HEK293 (cell line): ENCODE measurements around the gene HADHB.

Experiments used
- CTCF ChIA-PET: fragments of 350-600 bp; formaldehyde crosslinking; extraction: SDS; loops from one replicate; lab custom pipeline; 2021; ENCODE audit warnings: antibody characterized with exemption; lab: Yijun Ruan, JAX
- POLR2A ChIA-PET: fragments of 300-600 bp; formaldehyde crosslinking; extraction: SDS; loops from one replicate; lab custom pipeline; 2020; ENCODE audit warnings: antibody characterized with exemption, inconsistent platforms; lab: Yijun Ruan, JAX
- H3K27ac ChIP-seq: fragments of 200-500 bp; sonication (Bioruptor generic); 2 replicates; pipeline ENCODE4 v1.5.1; 2014; ENCODE audit warnings: low read depth, low read length, control low read depth, inconsistent platforms; ENCODE audit errors: extremely low read depth
- H3K36me3 ChIP-seq, 2 experiments: fragments of 200-500 bp in 1 of 2; sonication (Bioruptor generic) in 1 of 2; 1 replicate in 1 of 2; 2 replicates in 1 of 2; pipeline ENCODE4 v1.5.1; 2014 to 2017; ENCODE audit warnings: inconsistent platforms in 2 of 2, low read length in 2 of 2; ENCODE audit not compliant: control insufficient read depth in 2 of 2, insufficient read depth in 1 of 2
- H3K4me1 ChIP-seq: fragments of 200-500 bp; sonication (Bioruptor generic); 2 replicates; pipeline ENCODE4 v1.5.1; 2014; ENCODE audit warnings: mild to moderate bottlenecking, low read length, inconsistent platforms; ENCODE audit not compliant: control insufficient read depth, insufficient read depth
- H3K4me3 ChIP-seq: 2 replicates; pipeline ENCODE4 v1.5.1; 2011; ENCODE audit warnings: low read depth, mild to moderate bottlenecking, control low read depth, low read length, moderate library complexity
- H3K9me3 ChIP-seq: fragments of 200-500 bp; sonication (Bioruptor generic); 2 replicates; pipeline ENCODE4 v1.5.1; 2014; ENCODE audit warnings: low read depth, low read length, inconsistent platforms; ENCODE audit not compliant: control insufficient read depth, insufficient read depth
- GLIS1 ChIP-seq: fragments of 450-650 bp; formaldehyde crosslinking; IDR thresholded peaks from 2 replicates; pipeline ENCODE4 v1.5.1; 2016; ENCODE audit warnings: missing biosample characterization, missing genetic modification characterization
- HOXC10 ChIP-seq: sonication (generic); formaldehyde crosslinking; IDR thresholded peaks from 2 replicates; pipeline ENCODE4 v1.8.1; 2023; ENCODE audit warnings: mild to moderate bottlenecking, missing genetic modification reagents
- REST ChIP-seq: fragments of 450-650 bp; formaldehyde crosslinking; IDR thresholded peaks from 2 replicates; pipeline ENCODE4 v1.5.1; 2016; ENCODE audit warnings: missing biosample characterization, missing genetic modification characterization
- ZNF132 ChIP-seq: fragments of 450-650 bp; formaldehyde crosslinking; IDR thresholded peaks from 2 replicates; pipeline ENCODE4 v1.5.1; 2017; ENCODE audit warnings: missing biosample characterization, missing genetic modification characterization, borderline replicate concordance
- ZNF2 ChIP-seq: fragments of 450-650 bp; formaldehyde crosslinking; IDR thresholded peaks from 2 replicates; pipeline ENCODE4 v1.5.1; 2016; ENCODE audit warnings: missing biosample characterization, missing genetic modification characterization
- ZNF26 ChIP-seq: fragments of 450-650 bp; formaldehyde crosslinking; IDR thresholded peaks from 2 replicates; pipeline ENCODE4 v1.5.1; 2016; ENCODE audit warnings: missing biosample characterization, missing genetic modification characterization
- ZNF292 ChIP-seq: fragments of 450-650 bp; formaldehyde crosslinking; IDR thresholded peaks from 2 replicates; pipeline ENCODE4 v1.5.1; 2016; ENCODE audit warnings: low read depth, missing biosample characterization, missing genetic modification characterization, borderline replicate concordance
- ZNF362 ChIP-seq: fragments of 450-650 bp; formaldehyde crosslinking; IDR thresholded peaks from 2 replicates; pipeline ENCODE4 v1.5.1; 2016; ENCODE audit warnings: missing biosample characterization, missing genetic modification characterization
- ZNF426 ChIP-seq: fragments of 450-650 bp; formaldehyde crosslinking; IDR thresholded peaks from 2 replicates; pipeline ENCODE4 v1.5.1; 2017; ENCODE audit warnings: missing biosample characterization, missing genetic modification characterization, mild to moderate bottlenecking, inconsistent platforms, moderate library complexity
- ZNF449 ChIP-seq: fragments of 450-650 bp; formaldehyde crosslinking; IDR thresholded peaks from 2 replicates; pipeline ENCODE4 v1.5.1; 2017; ENCODE audit warnings: missing biosample characterization, mild to moderate bottlenecking, missing genetic modification characterization, moderate library complexity
- ZNF530 ChIP-seq: fragments of 450-650 bp; formaldehyde crosslinking; IDR thresholded peaks from 2 replicates; pipeline ENCODE4 v1.5.1; 2016; ENCODE audit warnings: low read depth, missing biosample characterization, missing genetic modification characterization
- ZNF544 ChIP-seq: fragments of 450-650 bp; formaldehyde crosslinking; IDR thresholded peaks from 2 replicates; pipeline ENCODE4 v1.5.0; 2017; ENCODE audit warnings: missing biosample characterization, missing genetic modification characterization
- ZNF561 ChIP-seq: fragments of 450-650 bp; IDR thresholded peaks from 2 replicates; pipeline ENCODE4 v1.5.1; 2018; ENCODE audit warnings: missing biosample characterization, missing genetic modification characterization, borderline replicate concordance
- ZNF621 ChIP-seq: fragments of 450-650 bp; formaldehyde crosslinking; IDR thresholded peaks from 2 replicates; pipeline ENCODE4 v1.5.1; 2017; ENCODE audit warnings: missing biosample characterization, missing genetic modification characterization
- ZNF629 ChIP-seq: fragments of 450-650 bp; formaldehyde crosslinking; IDR thresholded peaks from 2 replicates; pipeline ENCODE4 v1.5.1; 2017; ENCODE audit warnings: missing biosample characterization, missing genetic modification characterization
- ZNF639 ChIP-seq: fragments of 450-650 bp; formaldehyde crosslinking; IDR thresholded peaks from 2 replicates; pipeline ENCODE4 v1.5.1; 2016; ENCODE audit warnings: missing biosample characterization, missing genetic modification characterization
- TF ChIP-seq, protein P1 (sequence below): sonication (generic); formaldehyde crosslinking; IDR thresholded peaks from 2 replicates; pipeline ENCODE4 v1.8.1; 2022; ENCODE audit warnings: mild to moderate bottlenecking, moderate library complexity, missing genetic modification reagents
- TF ChIP-seq, protein P2 (sequence below): fragments of 450-650 bp; formaldehyde crosslinking; IDR thresholded peaks from 2 replicates; pipeline ENCODE4 v1.5.1; 2016; ENCODE audit warnings: missing biosample characterization, missing genetic modification characterization
- TF ChIP-seq, protein P3 (sequence below): fragments of 450-650 bp; formaldehyde crosslinking; IDR thresholded peaks from 2 replicates; pipeline ENCODE4 v1.5.1; 2017; ENCODE audit warnings: missing biosample characterization, missing genetic modification characterization
- TF ChIP-seq, protein P4 (sequence below): fragments of 450-650 bp; formaldehyde crosslinking; IDR thresholded peaks from 2 replicates; pipeline ENCODE4 v1.5.1; 2016; ENCODE audit warnings: missing biosample characterization, missing genetic modification characterization

Gene HADHB

GRCh38 chr2:26284132-26284531, 39.4 kb downstream of the HADHB start (continued):
- TF ChIP-seq, protein P1, sequence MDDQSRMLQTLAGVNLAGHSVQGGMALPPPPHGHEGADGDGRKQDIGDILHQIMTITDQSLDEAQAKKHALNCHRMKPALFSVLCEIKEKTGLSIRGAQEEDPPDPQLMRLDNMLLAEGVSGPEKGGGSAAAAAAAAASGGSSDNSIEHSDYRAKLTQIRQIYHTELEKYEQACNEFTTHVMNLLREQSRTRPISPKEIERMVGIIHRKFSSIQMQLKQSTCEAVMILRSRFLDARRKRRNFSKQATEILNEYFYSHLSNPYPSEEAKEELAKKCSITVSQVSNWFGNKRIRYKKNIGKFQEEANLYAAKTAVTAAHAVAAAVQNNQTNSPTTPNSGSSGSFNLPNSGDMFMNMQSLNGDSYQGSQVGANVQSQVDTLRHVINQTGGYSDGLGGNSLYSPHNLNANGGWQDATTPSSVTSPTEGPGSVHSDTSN (CRISPR knock-in tag), result no peak
- TF ChIP-seq ZNF26, result no peak
- TF ChIP-seq, protein P2, sequence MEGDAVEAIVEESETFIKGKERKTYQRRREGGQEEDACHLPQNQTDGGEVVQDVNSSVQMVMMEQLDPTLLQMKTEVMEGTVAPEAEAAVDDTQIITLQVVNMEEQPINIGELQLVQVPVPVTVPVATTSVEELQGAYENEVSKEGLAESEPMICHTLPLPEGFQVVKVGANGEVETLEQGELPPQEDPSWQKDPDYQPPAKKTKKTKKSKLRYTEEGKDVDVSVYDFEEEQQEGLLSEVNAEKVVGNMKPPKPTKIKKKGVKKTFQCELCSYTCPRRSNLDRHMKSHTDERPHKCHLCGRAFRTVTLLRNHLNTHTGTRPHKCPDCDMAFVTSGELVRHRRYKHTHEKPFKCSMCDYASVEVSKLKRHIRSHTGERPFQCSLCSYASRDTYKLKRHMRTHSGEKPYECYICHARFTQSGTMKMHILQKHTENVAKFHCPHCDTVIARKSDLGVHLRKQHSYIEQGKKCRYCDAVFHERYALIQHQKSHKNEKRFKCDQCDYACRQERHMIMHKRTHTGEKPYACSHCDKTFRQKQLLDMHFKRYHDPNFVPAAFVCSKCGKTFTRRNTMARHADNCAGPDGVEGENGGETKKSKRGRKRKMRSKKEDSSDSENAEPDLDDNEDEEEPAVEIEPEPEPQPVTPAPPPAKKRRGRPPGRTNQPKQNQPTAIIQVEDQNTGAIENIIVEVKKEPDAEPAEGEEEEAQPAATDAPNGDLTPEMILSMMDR, result no peak
- TF ChIP-seq ZNF621, result no peak
- TF ChIP-seq ZNF544 (tag by site-specific recombination), result no peak
- TF ChIP-seq REST (tag by site-specific recombination), result no peak

DNA sequence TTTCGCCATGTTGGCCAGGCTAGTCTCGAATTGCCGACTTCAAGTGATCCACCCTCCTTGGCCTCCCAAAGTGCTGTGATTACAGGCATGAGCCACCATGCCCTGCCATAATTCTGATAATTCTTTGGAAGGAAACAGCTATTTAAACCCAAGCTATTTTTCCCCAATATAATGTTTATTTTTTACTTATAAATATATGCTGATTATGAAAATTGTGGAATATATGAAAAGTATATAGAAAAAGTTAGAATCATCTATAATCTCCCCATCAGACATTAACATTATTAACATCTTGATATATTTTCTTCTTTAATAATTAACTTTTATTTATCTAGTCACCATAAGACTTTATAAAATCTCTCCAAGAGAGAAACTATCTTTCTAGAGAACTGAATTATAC, 41.2 kb downstream of the HADHB start:
- H3K4me3 ChIP-seq, result no peak overlapping the region
- H3K36me3 ChIP-seq, result peaks cover 11 to 42% of the 10 kb centered on the region in 2 experiments
- H3K27ac ChIP-seq, result no peak overlapping the region
- H3K9me3 ChIP-seq, result no peaks in the 10 kb centered on the region
- CTCF ChIA-PET, result interaction anchor here (0.7 to 0.9 kb wide), 3 partner anchors 11 to 304 kb away, joined by 3 read pairs; no protein-coding TSS in a partner anchor
- POLR2A ChIA-PET, result no interaction called here
- no peaks in the 10 kb centered on the region for H3K4me1 ChIP-seq
- TF ChIP-seq ZNF629, result no peak
- no peak for TF ChIP-seq ZNF132
- TF ChIP-seq, protein P3, sequence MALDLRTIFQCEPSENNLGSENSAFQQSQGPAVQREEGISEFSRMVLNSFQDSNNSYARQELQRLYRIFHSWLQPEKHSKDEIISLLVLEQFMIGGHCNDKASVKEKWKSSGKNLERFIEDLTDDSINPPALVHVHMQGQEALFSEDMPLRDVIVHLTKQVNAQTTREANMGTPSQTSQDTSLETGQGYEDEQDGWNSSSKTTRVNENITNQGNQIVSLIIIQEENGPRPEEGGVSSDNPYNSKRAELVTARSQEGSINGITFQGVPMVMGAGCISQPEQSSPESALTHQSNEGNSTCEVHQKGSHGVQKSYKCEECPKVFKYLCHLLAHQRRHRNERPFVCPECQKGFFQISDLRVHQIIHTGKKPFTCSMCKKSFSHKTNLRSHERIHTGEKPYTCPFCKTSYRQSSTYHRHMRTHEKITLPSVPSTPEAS (tag by site-specific recombination), result no peak
- TF ChIP-seq ZNF561 (tag by site-specific recombination), result no peak
- TF ChIP-seq HOXC10 (CRISPR knock-in tag), result no peak
- TF ChIP-seq, protein P4, sequence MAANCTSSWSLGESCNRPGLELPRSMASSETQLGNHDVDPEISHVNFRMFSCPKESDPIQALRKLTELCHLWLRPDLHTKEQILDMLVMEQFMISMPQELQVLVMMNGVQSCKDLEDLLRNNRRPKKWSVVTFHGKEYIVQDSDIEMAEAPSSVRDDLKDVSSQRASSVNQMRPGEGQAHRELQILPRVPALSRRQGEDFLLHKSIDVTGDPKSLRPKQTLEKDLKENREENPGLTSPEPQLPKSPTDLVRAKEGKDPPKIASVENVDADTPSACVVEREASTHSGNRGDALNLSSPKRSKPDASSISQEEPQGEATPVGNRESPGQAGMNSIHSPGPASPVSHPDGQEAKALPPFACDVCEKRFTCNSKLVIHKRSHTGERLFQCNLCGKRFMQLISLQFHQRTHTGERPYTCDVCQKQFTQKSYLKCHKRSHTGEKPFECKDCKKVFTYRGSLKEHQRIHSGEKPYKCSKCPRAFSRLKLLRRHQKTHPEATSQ (tag by site-specific recombination), result no peak
- TF ChIP-seq ZNF639 (tag by site-specific recombination), result no peak
- TF ChIP-seq, protein P1 (CRISPR knock-in tag), result no peak
- TF ChIP-seq ZNF530 (tag by site-specific recombination), result no peak
- TF ChIP-seq ZNF449 (tag by site-specific recombination), result no peak
- TF ChIP-seq GLIS1 (tag by site-specific recombination), result no peak
- no peak for TF ChIP-seq ZNF362 (tag by site-specific recombination)
- TF ChIP-seq ZNF292, result no peak
- no peak for TF ChIP-seq ZNF426 (tag by site-specific recombination)
- TF ChIP-seq ZNF2 (tag by site-specific recombination), result no peak
